HG03095 (cell line): ENCODE results near the gene CD300LB.
"Not testable (repeated sequence)": the region's sequence is repeated elsewhere in the genome, so short reads cannot be mapped to it uniquely, and the experiment has no call there.

Source experiments
- ATAC-seq: cut with Tn5 transposase; IDR thresholded peaks from one replicate; pipeline ENCODE4 v1.9.1; 2021; ENCODE audit warnings: moderate library complexity; ENCODE audit not compliant: unreplicated experiment

The CD300LB gene

DNA sequence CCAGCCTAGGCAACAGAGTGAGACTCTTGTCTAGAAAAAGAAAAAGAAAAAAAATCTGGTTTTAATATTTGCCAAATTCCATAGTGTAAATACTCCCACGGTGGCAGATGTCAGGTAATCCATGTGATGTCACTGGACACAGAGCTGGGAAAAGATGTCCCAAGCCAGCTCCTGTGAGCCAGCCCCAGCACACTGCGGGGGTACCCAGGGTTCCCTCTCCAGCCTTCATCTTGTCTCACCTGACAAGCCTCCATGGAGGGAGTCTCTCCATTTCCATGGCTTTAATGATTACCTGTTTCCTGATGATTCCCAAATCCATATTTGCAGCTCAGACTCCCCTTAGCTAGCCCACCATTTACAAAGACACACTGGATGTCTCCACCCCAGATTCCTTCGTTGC lies 4.6 kb downstream of the CD300LB start:
- no peak for ATAC-seq

DNA sequence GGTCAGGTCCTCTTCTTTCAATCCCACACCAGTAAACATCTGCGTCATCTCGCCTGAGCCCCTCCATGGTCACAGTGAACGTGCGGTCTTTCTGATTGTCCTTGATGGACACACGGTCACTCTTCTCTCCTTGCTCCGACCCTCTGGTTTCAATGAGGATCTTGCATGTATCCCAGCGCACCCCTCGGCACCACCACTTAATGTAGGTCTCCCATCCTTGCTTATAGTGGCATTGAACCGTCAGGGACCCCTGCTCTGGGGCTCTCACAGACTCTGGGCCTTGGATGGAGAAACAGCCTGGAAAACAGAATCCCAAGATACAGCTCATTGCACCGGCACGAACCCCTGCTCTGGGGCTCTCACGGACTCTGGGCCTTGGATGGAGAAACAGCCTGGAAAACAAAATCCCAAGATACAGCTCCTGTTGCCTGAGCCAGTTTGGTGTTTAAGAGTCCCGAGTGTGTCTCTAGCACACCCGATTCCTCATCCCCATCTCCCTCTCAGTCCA lies 5.4 kb downstream of the CD300LB start:
- ATAC-seq, result no peak

- no peak for ATAC-seq
These were observed 5.9 kb downstream of the CD300LB start for GRCh38 chr17:74525465-74525725.

GRCh38 chr17:74524653-74525464 lies 6.4 kb downstream of the CD300LB start:
- no peak for ATAC-seq

DNA sequence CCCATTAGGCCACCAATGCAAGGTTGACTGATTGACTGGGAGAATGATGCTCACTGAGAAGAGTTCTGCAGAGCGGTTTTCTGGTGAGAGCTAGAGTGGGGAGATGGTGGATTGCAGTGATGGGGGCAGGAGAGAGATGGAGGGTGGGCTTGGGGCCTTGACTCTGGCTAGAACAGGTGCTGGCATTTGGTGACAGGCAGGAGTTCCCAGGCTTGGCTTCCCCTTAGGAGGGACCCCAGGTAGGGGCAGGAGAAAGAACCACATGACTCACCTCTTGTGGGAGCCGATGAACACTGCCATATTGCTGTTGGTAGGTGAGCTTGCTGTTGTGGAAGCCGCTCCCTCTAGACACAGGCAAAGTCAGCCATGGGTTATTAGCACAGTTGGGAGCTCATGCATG lies 8.0 kb downstream of the CD300LB start:
- no peak for ATAC-seq

DNA sequence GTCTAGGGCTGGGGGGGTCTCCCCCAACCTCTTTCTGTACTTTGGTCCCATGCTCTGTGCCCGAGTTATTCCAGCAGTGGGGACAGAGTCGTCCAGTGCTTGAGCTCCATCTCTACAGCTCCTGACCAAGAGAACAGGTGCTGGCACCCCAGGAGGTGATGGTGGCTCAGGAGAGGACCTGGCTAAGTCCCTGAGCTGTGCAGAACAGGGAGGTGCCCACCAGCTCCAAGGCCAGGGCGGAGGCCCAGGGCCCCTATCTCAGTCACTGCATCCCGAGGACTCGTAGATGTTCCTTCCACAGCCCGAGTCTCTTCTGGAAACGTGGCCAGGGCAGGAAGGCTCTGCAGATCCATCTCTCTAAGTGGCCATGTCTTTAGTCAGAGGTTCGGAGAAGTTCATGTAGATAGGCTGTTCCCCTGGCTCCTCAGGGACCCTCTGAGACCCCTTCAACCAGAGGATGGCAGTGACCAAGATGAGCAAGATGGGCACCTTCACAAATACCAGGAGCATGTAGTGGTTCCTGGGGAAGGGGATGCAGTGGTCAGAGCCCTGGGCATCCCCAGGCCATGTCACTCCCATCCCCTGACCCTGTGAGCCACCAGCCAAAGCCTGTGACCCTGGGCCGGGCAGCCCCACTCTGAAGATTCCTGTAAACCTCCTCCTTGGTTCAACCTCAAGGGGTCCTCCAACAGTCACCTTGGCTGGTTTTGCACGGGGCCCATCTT lies 8.7 kb downstream of the CD300LB start:
- no peak for ATAC-seq

- no peak for ATAC-seq
These were observed 9.5 kb downstream of the CD300LB start for GRCh38 chr17:74521701-74522201.

DNA sequence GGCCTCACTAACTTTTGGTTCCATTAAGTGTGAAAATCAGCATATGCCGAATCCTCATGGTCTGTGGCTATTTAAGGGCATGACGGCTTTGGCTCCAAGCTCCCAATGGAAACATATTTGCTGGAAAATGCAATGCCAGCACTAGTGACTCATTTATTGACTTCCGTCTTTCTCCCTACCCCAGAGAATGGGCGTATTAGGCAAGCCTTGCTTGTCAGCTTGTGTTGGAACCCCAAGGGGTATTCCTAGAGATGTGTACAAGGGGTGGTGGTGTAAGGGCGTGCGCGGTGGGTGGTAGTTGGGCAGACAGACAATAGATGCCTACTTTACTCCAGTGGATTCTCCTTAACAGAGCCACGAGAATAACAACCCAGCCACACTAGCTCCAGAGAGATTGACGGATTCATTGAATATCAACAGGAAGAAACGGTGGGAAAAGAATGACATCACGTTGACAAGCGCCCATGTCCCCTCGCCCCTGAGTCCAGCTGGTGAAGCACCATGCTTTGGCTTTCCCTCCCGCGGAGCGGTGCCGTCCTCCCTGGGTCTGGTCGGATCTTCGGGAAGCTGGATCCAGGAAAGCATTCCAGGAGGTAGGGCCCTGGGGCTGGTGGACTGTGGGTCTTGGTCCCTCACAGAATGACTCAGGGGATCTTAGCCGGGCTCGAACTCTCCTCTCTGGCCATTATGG lies 10.3 kb downstream of the CD300LB start:
- ATAC-seq, result no peak

- no peak for ATAC-seq
These were observed 11.2 kb downstream of the CD300LB start for GRCh38 chr17:74520016-74520434.

GRCh38 chr17:74518413-74518981 lies 12.8 kb downstream of the CD300LB start:
- not testable (repeated sequence) for ATAC-seq

- ATAC-seq, result no peak
These were observed 14.5 kb downstream of the CD300LB start for GRCh38 chr17:74516561-74517328.

GRCh38 chr17:74515941-74516340 lies 15.3 kb downstream of the CD300LB start:
- no peak for ATAC-seq

DNA sequence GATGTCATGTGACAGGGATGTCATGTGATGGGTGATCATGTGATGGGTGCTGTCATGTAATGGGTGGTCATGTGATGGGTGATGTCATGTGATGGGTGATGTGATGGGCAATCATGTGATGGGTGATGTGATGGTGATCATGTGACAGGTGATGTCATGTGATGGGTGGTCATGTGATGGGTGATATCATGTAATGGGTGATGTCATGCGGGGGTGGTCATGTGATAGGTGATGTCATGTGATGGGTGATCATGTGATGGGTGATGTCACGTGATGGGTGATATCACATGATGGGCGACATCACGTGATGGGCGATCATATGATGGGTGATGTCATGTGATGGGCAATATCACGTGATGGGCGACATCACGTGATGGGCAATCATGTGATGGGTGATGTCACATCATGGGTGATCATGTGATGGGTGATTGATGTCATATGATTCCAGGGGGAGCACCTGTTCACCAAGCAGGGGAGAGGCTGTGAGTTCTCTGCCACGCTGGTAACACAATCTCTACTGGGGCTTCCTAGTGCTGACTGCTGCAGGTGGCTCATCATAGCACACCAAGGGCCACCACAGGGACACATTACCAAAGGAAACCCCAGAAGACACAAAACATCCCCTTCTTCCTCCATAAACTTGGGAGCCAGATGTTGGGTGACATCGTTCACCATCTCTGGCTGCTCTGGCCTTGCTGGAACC lies 16.5 kb downstream of the CD300LB start:
- no peak for ATAC-seq

- ATAC-seq, result no peak
These were observed 17.2 kb downstream of the CD300LB start for GRCh38 chr17:74513987-74514631.

- no peak for ATAC-seq
These were observed 18.6 kb downstream of the CD300LB start for GRCh38 chr17:74512624-74513091.

DNA sequence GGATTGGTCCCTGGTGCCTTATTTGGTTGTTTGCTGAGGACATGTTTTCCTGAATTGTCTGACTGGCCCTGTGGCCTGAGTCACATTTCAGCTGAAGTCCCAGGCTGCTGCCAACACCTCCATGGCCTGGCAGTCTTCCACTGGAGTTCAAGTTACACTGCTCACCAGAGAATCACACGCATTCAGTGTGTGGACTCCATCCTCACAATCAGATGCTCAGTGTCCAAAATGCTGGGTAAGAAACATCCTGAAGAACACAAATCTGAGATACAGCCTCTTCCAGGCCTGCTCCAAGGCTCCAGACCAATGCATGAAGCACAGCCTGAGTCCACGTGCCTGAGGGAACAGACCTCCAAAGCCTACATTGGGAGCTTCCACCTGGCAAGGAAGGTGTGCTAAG lies 19.2 kb downstream of the CD300LB start:
- ATAC-seq, result no peak

DNA sequence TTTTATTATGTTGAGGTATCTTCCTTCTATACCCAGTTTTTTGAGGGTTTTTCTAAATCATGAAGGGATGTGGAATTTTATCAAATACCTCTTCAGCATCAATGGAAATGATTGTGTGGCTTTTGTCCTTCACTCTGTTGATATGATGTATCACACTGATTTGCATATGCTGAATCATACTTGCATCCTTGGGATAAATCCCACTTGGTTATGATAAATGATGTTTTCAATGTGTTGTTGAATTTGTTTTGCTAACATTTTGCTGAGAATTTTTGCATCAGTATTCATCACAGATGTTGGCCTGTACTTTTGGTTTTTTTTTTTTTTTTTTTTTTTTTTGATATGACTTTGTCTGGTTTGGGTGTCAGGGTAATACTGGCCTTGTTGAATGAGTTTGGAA lies 23.1 kb downstream of the CD300LB start:
- ATAC-seq, result no peak

GRCh38 chr17:74503949-74504348 lies 27.3 kb downstream of the CD300LB start:
- ATAC-seq, result not testable (repeated sequence)

DNA sequence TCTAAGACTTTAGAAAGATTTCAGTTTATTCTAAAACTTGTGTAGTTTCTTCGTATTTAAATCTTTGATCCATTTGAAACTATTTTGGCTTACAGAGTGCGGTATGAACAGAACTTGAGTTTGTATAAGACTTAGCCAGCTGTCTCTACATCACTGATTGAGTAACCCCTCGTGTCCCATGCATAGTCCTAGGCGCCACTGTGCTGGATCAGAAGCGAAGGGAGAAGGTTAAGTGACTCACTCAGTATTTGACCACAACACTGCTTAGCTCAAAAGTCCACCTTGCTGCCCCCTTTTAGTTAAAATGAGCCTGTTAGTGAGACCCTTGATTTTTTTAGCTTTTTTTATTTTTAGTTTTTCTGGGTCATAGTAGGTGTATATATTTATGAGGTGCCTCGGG lies 28.4 kb downstream of the CD300LB start:
- ATAC-seq, result no peak
